ENCODE measurements around the gene RASA1. TPM values are rescaled to one million over a fixed set of nuclear protein-coding genes. Genes with fewer than 3 reads are reported as not detected.

RASA1 gene
- total and polyA plus RNA-seq, 2 experiments from 2014 or later, result 9.3 to 35.0 TPM

- TF ChIP-seq ZNF331 (CRISPR knock-in tag; IDR thresholded peaks at IDR 0.05; ENCODE audit: low read depth) (no peak), POLR2AphosphoS5 (IDR thresholded peaks at IDR 0.05; ENCODE audit: low read depth) (no peak), EZH2 (IDR thresholded peaks at IDR 0.05; ENCODE audit: low read depth, unreplicated experiment) (no peak), ZNF114 (CRISPR knock-in tag; IDR thresholded peaks at IDR 0.05) (no peak), CTCF (conservative IDR thresholded peaks at IDR 0.05; ENCODE audit: low read depth in 2 of 2) (no peak), JUNB (IDR thresholded peaks at IDR 0.05; ENCODE audit: unreplicated experiment) (no peak)
Measured at GRCh38 chr5:87389296-87390034, 121.8 kb downstream of the RASA1 start (continued).

- no peaks in the 10 kb centered on the region for H3K9me2 ChIP-seq (ENCODE audit: insufficient read depth)
- peaks cover 75% of the 10 kb centered on the region for H3K36me3 Mint-ChIP-seq (ENCODE audit: low read depth)
- TF ChIP-seq CREB1 (CRISPR knock-in tag; IDR thresholded peaks at IDR 0.05; ENCODE audit: low read depth) (no peak), POLR2AphosphoS5 (IDR thresholded peaks at IDR 0.05; ENCODE audit: low read depth) (no peak), EZH2phosphoT487 (IDR thresholded peaks at IDR 0.05; ENCODE audit: unreplicated experiment) (no peak), ZNF114 (CRISPR knock-in tag; IDR thresholded peaks at IDR 0.05) (no peak), NANOG (IDR thresholded peaks at IDR 0.05; ENCODE audit: borderline replicate concordance) (no peak), ZNF331 (CRISPR knock-in tag; IDR thresholded peaks at IDR 0.05; ENCODE audit: low read depth) (no peak), EZH2 (IDR thresholded peaks at IDR 0.05; ENCODE audit: low read depth, unreplicated experiment) (no peak)
- TF ChIP-seq, protein P1, sequence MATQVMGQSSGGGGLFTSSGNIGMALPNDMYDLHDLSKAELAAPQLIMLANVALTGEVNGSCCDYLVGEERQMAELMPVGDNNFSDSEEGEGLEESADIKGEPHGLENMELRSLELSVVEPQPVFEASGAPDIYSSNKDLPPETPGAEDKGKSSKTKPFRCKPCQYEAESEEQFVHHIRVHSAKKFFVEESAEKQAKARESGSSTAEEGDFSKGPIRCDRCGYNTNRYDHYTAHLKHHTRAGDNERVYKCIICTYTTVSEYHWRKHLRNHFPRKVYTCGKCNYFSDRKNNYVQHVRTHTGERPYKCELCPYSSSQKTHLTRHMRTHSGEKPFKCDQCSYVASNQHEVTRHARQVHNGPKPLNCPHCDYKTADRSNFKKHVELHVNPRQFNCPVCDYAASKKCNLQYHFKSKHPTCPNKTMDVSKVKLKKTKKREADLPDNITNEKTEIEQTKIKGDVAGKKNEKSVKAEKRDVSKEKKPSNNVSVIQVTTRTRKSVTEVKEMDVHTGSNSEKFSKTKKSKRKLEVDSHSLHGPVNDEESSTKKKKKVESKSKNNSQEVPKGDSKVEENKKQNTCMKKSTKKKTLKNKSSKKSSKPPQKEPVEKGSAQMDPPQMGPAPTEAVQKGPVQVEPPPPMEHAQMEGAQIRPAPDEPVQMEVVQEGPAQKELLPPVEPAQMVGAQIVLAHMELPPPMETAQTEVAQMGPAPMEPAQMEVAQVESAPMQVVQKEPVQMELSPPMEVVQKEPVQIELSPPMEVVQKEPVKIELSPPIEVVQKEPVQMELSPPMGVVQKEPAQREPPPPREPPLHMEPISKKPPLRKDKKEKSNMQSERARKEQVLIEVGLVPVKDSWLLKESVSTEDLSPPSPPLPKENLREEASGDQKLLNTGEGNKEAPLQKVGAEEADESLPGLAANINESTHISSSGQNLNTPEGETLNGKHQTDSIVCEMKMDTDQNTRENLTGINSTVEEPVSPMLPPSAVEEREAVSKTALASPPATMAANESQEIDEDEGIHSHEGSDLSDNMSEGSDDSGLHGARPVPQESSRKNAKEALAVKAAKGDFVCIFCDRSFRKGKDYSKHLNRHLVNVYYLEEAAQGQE (IDR thresholded peaks at IDR 0.05; ENCODE audit: unreplicated experiment), result no peak
- TF ChIP-seq, protein P2, sequence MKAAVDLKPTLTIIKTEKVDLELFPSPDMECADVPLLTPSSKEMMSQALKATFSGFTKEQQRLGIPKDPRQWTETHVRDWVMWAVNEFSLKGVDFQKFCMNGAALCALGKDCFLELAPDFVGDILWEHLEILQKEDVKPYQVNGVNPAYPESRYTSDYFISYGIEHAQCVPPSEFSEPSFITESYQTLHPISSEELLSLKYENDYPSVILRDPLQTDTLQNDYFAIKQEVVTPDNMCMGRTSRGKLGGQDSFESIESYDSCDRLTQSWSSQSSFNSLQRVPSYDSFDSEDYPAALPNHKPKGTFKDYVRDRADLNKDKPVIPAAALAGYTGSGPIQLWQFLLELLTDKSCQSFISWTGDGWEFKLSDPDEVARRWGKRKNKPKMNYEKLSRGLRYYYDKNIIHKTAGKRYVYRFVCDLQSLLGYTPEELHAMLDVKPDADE (IDR thresholded peaks at IDR 0.05), result no peak
- no peaks in the 10 kb centered on the region for H3K4me1 Mint-ChIP-seq
- H3K4me2 ChIP-seq, result no peak overlapping the region
- no peak overlapping the region for H3K4me3 Mint-ChIP-seq
- H3K4me1 ChIP-seq (ENCODE audit: insufficient read depth), result no peaks in the 10 kb centered on the region
- no peaks in the 10 kb centered on the region for H3F3A ChIP-seq (replicated peaks; ENCODE audit: low read depth)
- H2AFZ ChIP-seq, result no peak overlapping the region
- ATAC-seq (no peak), DNase-seq (ENCODE audit: low spot score) (no peak)
- no peak overlapping the region for H3K27ac ChIP-seq (ENCODE audit: low read depth)
- H3K4me3 ChIP-seq, result no peak overlapping the region
- H3K36me3 ChIP-seq (ENCODE audit: insufficient read depth), result peaks cover 58% of the 10 kb centered on the region
- peaks cover 3% of the 10 kb centered on the region; the same call in 1 of the 2 replicates for H4K20me1 ChIP-seq (replicated peaks; ENCODE audit: insufficient read depth)
- no peaks in the 10 kb centered on the region for H3K9me3 Mint-ChIP-seq
- no peak overlapping the region for H3K27ac Mint-ChIP-seq
- H3K27me3 ChIP-seq (ENCODE audit: insufficient read depth), result no peaks in the 10 kb centered on the region
- H3K79me2 ChIP-seq (replicated peaks; ENCODE audit: insufficient read depth), result no peaks in the 10 kb centered on the region
- peaks cover 2% of the 10 kb centered on the region for H3K27me3 Mint-ChIP-seq (ENCODE audit: insufficient read depth, low read depth, poor library complexity)
Measured at GRCh38 chr5:87390075-87390474, 122.4 kb downstream of the RASA1 start.
